ENCODE results near the gene PCA3. TPM values are rescaled to one million over a fixed set of nuclear protein-coding genes. Genes with fewer than 3 reads are reported as not detected.
A peak's percentile ranks its signal among the peaks of the same experiment; 100 is the strongest.

PCA3 gene
- total and polyA plus RNA-seq, 12 donors: 0.06 to 0.14 (median 0.07) TPM; not detected in 9

DNA sequence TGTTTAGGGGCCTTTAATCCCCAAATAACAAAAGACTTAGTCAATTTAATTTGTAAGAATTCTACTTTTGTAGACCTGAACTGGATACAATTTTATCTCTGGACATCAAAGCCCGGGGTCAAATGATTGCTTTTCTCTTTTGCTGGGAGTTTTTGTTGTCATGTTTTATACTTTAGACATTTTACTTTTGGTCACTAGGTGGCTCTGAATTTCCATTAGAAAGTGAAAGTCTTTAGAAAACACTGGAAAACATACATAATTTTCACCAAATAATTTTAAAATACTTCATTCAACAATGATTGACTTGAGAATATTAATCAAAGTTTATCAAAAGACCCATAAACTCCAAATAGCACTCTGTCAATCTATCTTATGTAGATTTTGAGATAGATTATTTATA lies 2.8 kb upstream of the PCA3 start:
- 3 to 18% (median 6%) methylated on average over 1 of the region's 1 CpG for WGBS, 4 donors
- Histone ChIP-seq H3K27me3 (no peaks in the 10 kb centered on the region), H3K9me3 (replicated peaks in 1 of 3) (no peaks in the 10 kb centered on the region), H3K4me3 (no peak overlapping the region), H3K36me3 (replicated peaks in 1 of 2) (no peaks in the 10 kb centered on the region), H3K27ac (no peak overlapping the region), H3K4me1 (replicated peaks in 1 of 2) (no peaks in the 10 kb centered on the region)
- DNase-seq: no peak
- TF ChIP-seq POLR2A (IDR thresholded peaks at IDR 0.05): no peak
- TF ChIP-seq, protein P1, sequence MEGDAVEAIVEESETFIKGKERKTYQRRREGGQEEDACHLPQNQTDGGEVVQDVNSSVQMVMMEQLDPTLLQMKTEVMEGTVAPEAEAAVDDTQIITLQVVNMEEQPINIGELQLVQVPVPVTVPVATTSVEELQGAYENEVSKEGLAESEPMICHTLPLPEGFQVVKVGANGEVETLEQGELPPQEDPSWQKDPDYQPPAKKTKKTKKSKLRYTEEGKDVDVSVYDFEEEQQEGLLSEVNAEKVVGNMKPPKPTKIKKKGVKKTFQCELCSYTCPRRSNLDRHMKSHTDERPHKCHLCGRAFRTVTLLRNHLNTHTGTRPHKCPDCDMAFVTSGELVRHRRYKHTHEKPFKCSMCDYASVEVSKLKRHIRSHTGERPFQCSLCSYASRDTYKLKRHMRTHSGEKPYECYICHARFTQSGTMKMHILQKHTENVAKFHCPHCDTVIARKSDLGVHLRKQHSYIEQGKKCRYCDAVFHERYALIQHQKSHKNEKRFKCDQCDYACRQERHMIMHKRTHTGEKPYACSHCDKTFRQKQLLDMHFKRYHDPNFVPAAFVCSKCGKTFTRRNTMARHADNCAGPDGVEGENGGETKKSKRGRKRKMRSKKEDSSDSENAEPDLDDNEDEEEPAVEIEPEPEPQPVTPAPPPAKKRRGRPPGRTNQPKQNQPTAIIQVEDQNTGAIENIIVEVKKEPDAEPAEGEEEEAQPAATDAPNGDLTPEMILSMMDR (IDR thresholded peaks at IDR 0.05): peak in 2 of 6 experiments; percentile 31 to 40
- intact Hi-C loops (cut with DNase I): no loop called here

DNA sequence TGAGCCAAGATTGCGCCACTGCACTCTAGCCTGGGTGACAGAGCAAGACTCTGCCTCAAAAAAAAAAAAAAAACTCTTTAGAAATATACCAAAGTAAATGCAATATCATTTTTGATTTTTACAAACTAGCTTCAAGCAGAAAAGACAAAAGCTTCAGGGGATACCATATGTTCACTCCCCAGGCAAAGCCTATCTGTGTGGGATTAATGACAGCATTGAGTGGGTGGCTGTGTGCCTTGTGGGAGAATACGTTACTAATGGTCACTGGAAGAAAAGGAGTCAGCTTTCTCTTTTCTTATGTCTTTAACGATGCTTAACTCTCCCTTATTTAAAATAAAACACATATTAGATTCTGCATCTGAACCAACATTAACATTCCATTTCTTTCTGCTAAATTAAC lies 1.9 kb downstream of the PCA3 start:
- Histone ChIP-seq H3K4me3 (no peak overlapping the region), H3K9me3 (replicated peaks in 1 of 3) (no peaks in the 10 kb centered on the region), H3K4me1 (replicated peaks in 1 of 2) (no peaks in the 10 kb centered on the region), H3K27ac (no peak overlapping the region), H3K36me3 (replicated peaks in 1 of 2) (no peaks in the 10 kb centered on the region), H3K27me3 (no peaks in the 10 kb centered on the region)
- WGBS, 4 donors: 76 to 85% (median 83%) methylated on average over 3 of the region's 3 CpGs
- TF ChIP-seq, protein P1 (IDR thresholded peaks at IDR 0.05): no peak
- TF ChIP-seq POLR2A (IDR thresholded peaks at IDR 0.05): no peak
- intact Hi-C loops (cut with DNase I): no loop called here
- DNase-seq: no peak

DNA sequence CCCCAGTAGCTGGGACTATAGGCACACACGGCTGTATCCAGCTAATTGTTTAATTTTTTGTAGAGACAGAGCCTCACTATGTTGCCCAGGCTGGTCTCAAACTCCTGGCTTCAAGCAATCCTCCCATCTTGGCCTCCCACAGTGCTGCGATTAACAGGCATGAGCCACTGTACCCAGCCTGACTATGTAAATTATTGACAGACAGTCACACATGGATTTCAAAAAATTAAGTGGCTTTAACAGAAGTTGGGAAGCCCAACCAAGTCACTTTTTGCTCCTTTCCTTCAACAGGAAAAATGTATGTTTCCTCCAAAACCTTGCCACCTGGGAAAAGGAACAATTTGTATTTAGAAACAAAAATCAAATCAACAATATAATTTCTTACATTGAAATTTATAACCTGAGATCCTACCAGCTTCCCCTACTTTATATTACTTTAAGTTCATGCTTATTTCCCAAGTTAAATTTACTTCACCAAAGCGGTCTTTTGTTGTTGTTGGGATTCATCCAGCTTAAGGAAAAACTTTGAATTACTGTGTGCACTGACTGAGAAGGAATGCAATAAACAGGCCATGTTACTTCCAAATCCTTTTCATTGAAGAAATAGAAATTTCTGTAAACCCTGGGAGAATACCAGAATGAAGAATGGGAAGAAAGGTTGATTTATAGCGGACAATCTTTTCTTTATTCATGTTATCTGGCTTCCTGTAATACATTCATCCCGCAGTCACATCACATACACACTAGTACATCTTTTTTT lies 8.6 kb downstream of the PCA3 start:
- no peaks in the 10 kb centered on the region for H3K9me3 ChIP-seq (replicated peaks in 1 of 3)
- no peaks in the 10 kb centered on the region for H3K36me3 ChIP-seq (replicated peaks in 1 of 2)
- no peak for DNase-seq
- H3K27me3 ChIP-seq: no peaks in the 10 kb centered on the region
- H3K27ac ChIP-seq: no peak overlapping the region
- H3K4me1 ChIP-seq (replicated peaks in 1 of 2): no peaks in the 10 kb centered on the region
- TF ChIP-seq, protein P1 (IDR thresholded peaks at IDR 0.05): no peak
- TF ChIP-seq POLR2A (IDR thresholded peaks at IDR 0.05): no peak
- 54 to 63% (median 56%) methylated on average over 4 to 5 of the region's 5 CpGs for WGBS, 4 donors
- no peak overlapping the region for H3K4me3 ChIP-seq
- intact Hi-C loops (cut with DNase I): no loop called here

DNA sequence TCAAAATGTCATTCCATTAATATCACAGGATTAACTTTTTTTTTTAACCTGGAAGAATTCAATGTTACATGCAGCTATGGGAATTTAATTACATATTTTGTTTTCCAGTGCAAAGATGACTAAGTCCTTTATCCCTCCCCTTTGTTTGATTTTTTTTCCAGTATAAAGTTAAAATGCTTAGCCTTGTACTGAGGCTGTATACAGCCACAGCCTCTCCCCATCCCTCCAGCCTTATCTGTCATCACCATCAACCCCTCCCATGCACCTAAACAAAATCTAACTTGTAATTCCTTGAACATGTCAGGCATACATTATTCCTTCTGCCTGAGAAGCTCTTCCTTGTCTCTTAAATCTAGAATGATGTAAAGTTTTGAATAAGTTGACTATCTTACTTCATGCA lies 20.6 kb downstream of the PCA3 start:
- Histone ChIP-seq H3K27ac (no peak overlapping the region), H3K36me3 (replicated peaks in 1 of 2) (no peaks in the 10 kb centered on the region), H3K9me3 (replicated peaks in 1 of 3) (no peaks in the 10 kb centered on the region), H3K27me3 (no peaks in the 10 kb centered on the region), H3K4me3 (no peak overlapping the region), H3K4me1 (replicated peaks in 1 of 2) (no peaks in the 10 kb centered on the region)
- intact Hi-C loops (cut with DNase I): no loop called here
- DNase-seq: no peak
- TF ChIP-seq, protein P1 (IDR thresholded peaks at IDR 0.05): no peak
- TF ChIP-seq POLR2A (IDR thresholded peaks at IDR 0.05): no peak
